T follicular helper cell (primary cell): ENCODE results near the gene VPS13A.
"Not testable (repeated sequence)": the region's sequence is repeated elsewhere in the genome, so short reads cannot be mapped to it uniquely, and the experiment has no call there.

Experiments
- DNase-seq: peaks from one replicate; pipeline ENCODE4 v3.0.0-alpha.2; 2020; ENCODE audit warnings: low read depth

The VPS13A gene

GRCh38 chr9:77305622-77306400, 128.5 kb downstream of the VPS13A start:
- DNase-seq: no peak

- DNase-seq: no peak
Observed at GRCh38 chr9:77307166-77307565, 129.8 kb downstream of the VPS13A start.

GRCh38 chr9:77316058-77316457, 138.7 kb downstream of the VPS13A start:
- DNase-seq: no peak

- DNase-seq: no peak
Observed at GRCh38 chr9:77325058-77325457, 147.7 kb downstream of the VPS13A start.

- no peak for DNase-seq
Observed at GRCh38 chr9:77328102-77328501, 150.8 kb downstream of the VPS13A start.

GRCh38 chr9:77370064-77370463, 192.7 kb downstream of the VPS13A start:
- no peak for DNase-seq

GRCh38 chr9:77374266-77374665, 196.9 kb downstream of the VPS13A start:
- no peak for DNase-seq

GRCh38 chr9:77375956-77376532, 198.7 kb downstream of the VPS13A start:
- DNase-seq: no peak

- no peak for DNase-seq
Observed at GRCh38 chr9:77384406-77384805, 207.1 kb downstream of the VPS13A start.

GRCh38 chr9:77386187-77386586, 208.9 kb downstream of the VPS13A start:
- no peak for DNase-seq

- no peak for DNase-seq
Observed at GRCh38 chr9:77391834-77392233, 214.5 kb downstream of the VPS13A start.

GRCh38 chr9:77392328-77392727, 215.0 kb downstream of the VPS13A start:
- no peak for DNase-seq

- not testable (repeated sequence) for DNase-seq
Observed at GRCh38 chr9:77398581-77398980, 221.2 kb downstream of the VPS13A start.

- DNase-seq: no peak
Observed at GRCh38 chr9:77399964-77400363, 222.6 kb downstream of the VPS13A start.

- no peak for DNase-seq
Observed at GRCh38 chr9:77402286-77402685, 225.0 kb downstream of the VPS13A start.

GRCh38 chr9:77403239-77403638, 225.9 kb downstream of the VPS13A start:
- no peak for DNase-seq

- DNase-seq: not testable (repeated sequence)
Observed at GRCh38 chr9:77408521-77408920, 231.2 kb downstream of the VPS13A start.

- DNase-seq: no peak
Observed at GRCh38 chr9:77417566-77417965, 240.2 kb downstream of the VPS13A start.

- no peak for DNase-seq
Observed at GRCh38 chr9:77418226-77418625, 240.9 kb downstream of the VPS13A start.

GRCh38 chr9:77420641-77421040, 243.3 kb downstream of the VPS13A start:
- no peak for DNase-seq

GRCh38 chr9:77421506-77422265, 244.4 kb downstream of the VPS13A start:
- DNase-seq: no peak

GRCh38 chr9:77422969-77423368, 245.6 kb downstream of the VPS13A start:
- no peak for DNase-seq

- no peak for DNase-seq
Observed at GRCh38 chr9:77423841-77424240, 246.5 kb downstream of the VPS13A start.
